Measurements from ENCODE around the gene SYT11.

DNA sequence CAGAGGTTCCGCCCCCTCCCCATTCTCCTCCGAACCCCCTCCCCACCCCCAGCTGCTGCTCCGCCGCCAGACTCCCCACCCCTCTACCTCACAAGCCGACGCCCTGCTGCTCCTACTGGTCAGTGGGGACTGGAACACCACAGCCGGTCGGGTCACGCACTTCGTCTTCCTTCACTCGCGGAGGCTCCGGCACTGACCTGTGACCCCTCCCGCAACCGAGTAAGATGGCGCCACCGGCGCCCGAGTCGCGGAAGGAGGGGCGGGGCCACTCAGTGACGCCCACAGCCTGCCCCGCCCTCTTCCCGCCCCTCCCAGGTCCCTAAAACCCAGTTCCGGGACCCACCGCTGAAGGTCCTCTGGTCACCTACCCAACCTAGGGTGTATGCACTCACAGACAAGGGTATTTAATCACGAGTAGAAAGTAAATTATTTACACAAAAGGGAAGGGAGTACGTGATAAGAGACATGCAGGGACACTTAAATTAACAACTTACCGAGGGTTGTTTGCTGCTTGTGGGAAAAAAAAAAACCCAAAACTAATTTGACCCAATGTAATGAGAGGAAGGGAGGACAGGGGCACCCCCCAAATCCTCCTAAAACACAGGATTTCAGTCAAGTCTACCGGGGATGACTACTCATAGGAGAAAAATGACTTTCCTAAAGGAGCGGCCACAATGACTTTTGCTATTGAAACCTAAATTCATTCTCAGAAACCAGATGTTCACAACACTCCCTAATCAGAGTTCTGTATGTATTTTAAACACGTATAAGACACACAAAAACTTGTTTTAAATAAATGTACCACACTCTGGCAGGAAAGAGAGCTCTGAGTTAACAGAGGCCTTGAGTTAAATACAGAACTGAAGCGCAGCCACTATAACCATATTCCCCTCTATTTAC, 52.0 kb downstream of the SYT11 start, which contains the start of gene RIT1:
- peak; percentile 59 to 65 for TF ChIP-seq POLR2A (IDR thresholded peaks at IDR 0.05)
- TF ChIP-seq, protein P1, sequence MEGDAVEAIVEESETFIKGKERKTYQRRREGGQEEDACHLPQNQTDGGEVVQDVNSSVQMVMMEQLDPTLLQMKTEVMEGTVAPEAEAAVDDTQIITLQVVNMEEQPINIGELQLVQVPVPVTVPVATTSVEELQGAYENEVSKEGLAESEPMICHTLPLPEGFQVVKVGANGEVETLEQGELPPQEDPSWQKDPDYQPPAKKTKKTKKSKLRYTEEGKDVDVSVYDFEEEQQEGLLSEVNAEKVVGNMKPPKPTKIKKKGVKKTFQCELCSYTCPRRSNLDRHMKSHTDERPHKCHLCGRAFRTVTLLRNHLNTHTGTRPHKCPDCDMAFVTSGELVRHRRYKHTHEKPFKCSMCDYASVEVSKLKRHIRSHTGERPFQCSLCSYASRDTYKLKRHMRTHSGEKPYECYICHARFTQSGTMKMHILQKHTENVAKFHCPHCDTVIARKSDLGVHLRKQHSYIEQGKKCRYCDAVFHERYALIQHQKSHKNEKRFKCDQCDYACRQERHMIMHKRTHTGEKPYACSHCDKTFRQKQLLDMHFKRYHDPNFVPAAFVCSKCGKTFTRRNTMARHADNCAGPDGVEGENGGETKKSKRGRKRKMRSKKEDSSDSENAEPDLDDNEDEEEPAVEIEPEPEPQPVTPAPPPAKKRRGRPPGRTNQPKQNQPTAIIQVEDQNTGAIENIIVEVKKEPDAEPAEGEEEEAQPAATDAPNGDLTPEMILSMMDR (IDR thresholded peaks at IDR 0.05 in 4 of 5, conservative IDR thresholded peaks at IDR 0.05 in 1 of 5), result peak in 2 of 5 experiments; percentile 20 to 35
